WERI-Rb-1 (cell line): ENCODE data around the gene CLDN6.

Experiments used
- DNase-seq: peaks from one replicate; pipeline ENCODE4 v3.0.0-alpha.2; 2020
- H3K27ac ChIP-seq: fragments of 250-450 bp; sonication (Bioruptor Pico); 2 replicates; pipeline ENCODE4 v1.5.1; 2020; ENCODE audit warnings: mild to moderate bottlenecking, moderate library complexity
- H3K27me3 ChIP-seq: fragments of 250-450 bp; sonication (Bioruptor Pico); 2 replicates; pipeline ENCODE4 v1.5.1; 2021; ENCODE audit warnings: mild to moderate bottlenecking, low read depth, moderate library complexity; ENCODE audit not compliant: insufficient read depth, severe bottlenecking
- H3K36me3 ChIP-seq: fragments of 250-450 bp; sonication (Bioruptor Pico); 2 replicates; pipeline ENCODE4 v1.5.1; 2020; ENCODE audit warnings: mild to moderate bottlenecking, moderate library complexity
- H3K4me3 ChIP-seq: 2 replicates; pipeline ENCODE4 v1.5.1; 2011; ENCODE audit warnings: low read depth, mild to moderate bottlenecking, control low read depth, low read length
- H3K9me3 ChIP-seq: fragments of 250-450 bp; sonication (Bioruptor Pico); 2 replicates; pipeline ENCODE4 v1.5.1; 2021; ENCODE audit warnings: mild to moderate bottlenecking, moderate library complexity; ENCODE audit not compliant: severe bottlenecking
- TF ChIP-seq, protein P1 (sequence below): IDR thresholded peaks from 2 replicates; pipeline ENCODE4 v1.5.1; 2011; ENCODE audit warnings: low read depth, mild to moderate bottlenecking, control low read depth, inconsistent platforms, low read length

Gene CLDN6

DNA sequence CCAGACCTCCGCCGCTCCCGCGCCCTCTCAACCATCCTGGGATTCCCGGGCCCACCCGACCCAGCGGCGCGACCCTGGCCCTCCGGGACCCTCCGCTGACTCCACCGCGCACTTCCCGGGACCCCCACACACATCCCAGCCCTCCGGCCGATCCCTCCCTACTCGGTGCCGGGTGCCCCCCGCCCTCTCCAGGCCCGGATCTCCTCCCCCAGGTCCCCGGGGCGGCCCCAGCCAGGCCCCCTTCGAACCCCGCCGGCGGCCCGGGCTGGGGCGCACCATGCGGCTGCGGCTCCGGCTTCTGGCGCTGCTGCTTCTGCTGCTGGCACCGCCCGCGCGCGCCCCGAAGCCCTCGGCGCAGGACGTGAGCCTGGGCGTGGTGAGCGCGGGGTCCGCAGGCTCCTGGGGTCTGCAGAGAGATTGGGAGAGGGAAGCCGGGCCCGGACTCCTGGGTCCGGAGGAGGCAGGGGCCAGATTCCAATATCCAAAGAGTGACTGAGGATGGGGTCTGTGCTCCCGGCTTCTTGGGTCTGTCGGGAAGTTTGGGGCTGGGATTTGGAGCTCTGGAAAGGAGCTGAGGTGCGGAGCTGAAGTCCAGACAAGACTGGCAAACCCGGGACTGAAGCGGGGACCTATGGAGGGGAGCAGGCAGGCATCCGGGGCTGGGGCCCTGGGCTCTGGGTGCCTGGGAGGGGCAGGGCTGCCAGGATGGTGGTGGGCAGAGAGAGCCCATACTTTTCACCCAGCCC is 28.8 kb upstream of the CLDN6 start:
- Histone ChIP-seq H3K27me3 (peaks cover 65% of the 10 kb centered on the region), H3K4me3 (no peak overlapping the region), H3K27ac (no peak overlapping the region), H3K9me3 (no peaks in the 10 kb centered on the region), H3K36me3 (no peaks in the 10 kb centered on the region)
- TF ChIP-seq, protein P1, sequence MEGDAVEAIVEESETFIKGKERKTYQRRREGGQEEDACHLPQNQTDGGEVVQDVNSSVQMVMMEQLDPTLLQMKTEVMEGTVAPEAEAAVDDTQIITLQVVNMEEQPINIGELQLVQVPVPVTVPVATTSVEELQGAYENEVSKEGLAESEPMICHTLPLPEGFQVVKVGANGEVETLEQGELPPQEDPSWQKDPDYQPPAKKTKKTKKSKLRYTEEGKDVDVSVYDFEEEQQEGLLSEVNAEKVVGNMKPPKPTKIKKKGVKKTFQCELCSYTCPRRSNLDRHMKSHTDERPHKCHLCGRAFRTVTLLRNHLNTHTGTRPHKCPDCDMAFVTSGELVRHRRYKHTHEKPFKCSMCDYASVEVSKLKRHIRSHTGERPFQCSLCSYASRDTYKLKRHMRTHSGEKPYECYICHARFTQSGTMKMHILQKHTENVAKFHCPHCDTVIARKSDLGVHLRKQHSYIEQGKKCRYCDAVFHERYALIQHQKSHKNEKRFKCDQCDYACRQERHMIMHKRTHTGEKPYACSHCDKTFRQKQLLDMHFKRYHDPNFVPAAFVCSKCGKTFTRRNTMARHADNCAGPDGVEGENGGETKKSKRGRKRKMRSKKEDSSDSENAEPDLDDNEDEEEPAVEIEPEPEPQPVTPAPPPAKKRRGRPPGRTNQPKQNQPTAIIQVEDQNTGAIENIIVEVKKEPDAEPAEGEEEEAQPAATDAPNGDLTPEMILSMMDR = no peak
- no peak for DNase-seq

DNA sequence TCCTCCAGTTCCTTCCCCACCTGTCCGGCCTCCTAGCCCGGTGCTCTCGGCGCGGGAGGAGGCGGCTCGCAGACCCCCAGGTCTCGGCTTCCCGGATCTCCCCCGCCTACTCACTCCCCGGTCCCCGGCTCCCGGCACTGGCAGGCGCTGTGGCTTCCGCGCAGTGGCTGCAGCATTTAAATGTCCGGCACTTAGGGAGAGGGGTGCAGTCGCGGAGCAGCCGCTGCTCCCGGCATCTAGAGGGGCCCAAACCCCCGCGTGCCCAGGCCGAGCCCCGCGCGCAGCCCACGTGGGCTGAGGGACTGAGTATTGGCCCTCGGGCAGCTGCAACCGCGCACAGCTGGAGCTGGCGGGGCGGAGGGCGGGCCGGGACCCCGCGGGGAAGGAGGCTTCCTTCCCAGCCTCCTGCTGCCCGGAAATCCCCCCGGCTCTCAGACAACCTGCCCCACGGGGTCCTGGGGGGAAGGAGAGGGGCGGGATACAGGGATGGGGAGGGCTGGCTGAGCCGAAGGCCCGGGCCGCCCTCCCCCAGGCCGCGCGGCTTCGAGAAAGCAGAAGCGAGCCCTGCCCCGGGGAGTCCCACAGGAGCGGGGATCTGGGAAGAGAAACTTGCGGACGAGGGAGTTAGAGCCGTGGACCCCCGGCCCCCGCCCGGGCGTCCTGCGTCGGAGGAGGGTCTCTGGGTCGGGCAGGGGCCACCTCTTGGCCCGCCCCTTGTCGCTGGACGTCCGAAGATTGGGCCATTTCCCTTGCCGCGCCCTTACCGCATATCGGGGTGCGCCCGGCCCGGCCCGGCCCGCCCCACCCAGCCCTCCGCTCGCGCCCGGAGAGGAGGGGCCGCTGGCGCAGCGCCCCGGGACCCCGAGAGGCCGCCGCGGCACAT is 28.0 kb upstream of the CLDN6 start, which contains the start of gene MMP25:
MMP25 (plus strand) TSS at position 804 of the 883 bp plus-strand sequence. CDS start 357 bp downstream, outside the sequence.
- Histone ChIP-seq H3K27me3 (peaks cover 67% of the 10 kb centered on the region), H3K27ac (no peak within 1 kb of the TSS), H3K9me3 (no peaks in the 10 kb centered on the region), H3K36me3 (no peaks in the 10 kb centered on the region), H3K4me3 (peak within 1 kb of the TSS; percentile 36)
- TF ChIP-seq, protein P1 = no peak
- DNase-seq = no peak

DNA sequence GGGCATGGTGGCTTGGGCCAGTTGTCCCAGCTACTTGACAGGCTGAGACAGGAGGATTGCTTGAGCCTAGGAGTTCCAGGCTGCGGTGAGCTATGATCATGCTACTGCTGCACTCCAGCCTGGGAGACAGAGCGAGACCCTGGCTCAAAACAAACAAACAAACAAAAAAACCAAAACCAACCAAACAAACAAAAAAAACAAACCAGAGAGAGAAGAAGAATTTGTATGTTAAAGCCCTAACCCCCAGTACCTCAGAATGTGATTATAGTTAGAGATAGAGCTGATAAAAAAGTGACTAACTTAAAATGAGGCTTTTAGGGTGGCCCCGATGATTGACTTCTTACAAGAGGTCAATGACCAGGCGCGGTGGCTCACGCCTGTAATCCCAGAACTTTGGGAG is 26.7 kb upstream of the CLDN6 start:
- Histone ChIP-seq H3K9me3 (peaks cover under 1% of the 10 kb centered on the region), H3K27me3 (peaks cover 70% of the 10 kb centered on the region), H3K36me3 (no peaks in the 10 kb centered on the region), H3K27ac (no peak overlapping the region), H3K4me3 (no peak overlapping the region)
- TF ChIP-seq, protein P1 = no peak
- no peak for DNase-seq

DNA sequence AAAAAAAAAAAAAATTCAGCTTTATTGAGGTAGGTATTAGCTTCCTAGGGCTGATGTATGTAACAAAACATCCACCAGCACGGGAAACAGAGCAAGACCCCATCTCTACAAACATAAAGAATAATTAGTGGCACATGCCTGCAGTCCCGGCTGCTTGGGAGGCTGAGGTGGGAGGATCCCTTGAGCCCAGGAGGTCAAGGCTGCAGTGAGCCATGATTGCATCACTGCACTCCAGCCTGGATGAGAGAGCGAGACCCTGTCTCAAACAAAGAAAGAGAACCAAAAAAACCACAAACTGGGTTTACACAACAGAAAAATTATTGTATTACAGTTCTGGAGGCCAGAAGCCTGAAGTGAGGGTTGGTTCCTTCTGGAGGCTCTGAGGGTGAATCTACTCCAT is 24.4 kb upstream of the CLDN6 start:
- no peak for DNase-seq
- Histone ChIP-seq H3K27ac (no peak overlapping the region), H3K27me3 (peaks cover 74% of the 10 kb centered on the region), H3K4me3 (no peak overlapping the region), H3K36me3 (no peaks in the 10 kb centered on the region), H3K9me3 (peaks cover 5% of the 10 kb centered on the region)
- TF ChIP-seq, protein P1 = no peak

DNA sequence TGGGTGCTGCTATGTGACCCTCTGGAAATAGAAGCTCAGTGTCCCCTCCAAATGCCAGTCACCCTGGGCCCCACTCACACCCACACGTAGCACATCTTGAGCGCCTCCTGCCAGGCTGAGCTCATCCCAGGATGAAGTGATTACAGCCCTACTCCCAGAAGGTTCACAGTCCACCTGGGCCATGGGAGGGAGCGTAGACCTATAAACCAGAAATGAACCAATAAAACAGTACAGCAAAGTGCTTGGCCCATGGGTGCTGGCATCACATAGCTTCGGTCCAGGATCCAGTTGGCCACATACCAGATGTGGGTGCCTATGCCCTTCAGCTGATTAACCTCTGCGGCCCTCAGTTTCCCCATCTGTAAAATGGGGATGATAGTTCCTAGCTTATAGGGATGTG is 20.9 kb upstream of the CLDN6 start:
- H3K36me3 ChIP-seq = no peaks in the 10 kb centered on the region
- H3K27me3 ChIP-seq = peaks cover 68% of the 10 kb centered on the region
- H3K9me3 ChIP-seq = peaks cover 5% of the 10 kb centered on the region
- H3K27ac ChIP-seq = no peak overlapping the region
- DNase-seq = no peak
- H3K4me3 ChIP-seq = no peak overlapping the region
- TF ChIP-seq, protein P1 = no peak
